ENCODE measurements around the gene HAAO.

Gene HAAO

DNA sequence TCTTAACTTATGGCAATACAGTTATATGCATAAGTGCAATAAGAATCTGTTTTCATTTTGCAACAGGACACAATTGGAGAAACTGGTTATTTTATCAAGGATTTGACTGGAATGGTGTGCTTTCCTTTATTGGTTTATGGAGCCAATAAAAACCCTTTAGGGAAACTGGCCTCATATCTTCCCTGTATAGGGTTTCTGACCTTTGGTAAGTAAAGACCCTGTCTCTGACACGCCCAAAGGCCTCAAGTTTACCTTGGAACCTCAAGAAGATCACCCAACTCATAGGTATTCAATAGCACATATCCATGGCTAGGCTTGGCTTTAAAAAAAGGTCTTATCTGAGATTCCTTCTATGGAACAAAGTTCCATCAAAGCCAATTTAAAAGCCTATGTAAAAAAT, 11.2 kb downstream of the HAAO start:
- H3K4me1 ChIP-seq (ENCODE audit: control insufficient read depth, insufficient read depth, low read length, poor library complexity, severe bottlenecking), result no peaks in the 10 kb centered on the region
- peaks cover 12% of the 10 kb centered on the region for H3K36me3 ChIP-seq (ENCODE audit: control insufficient read depth, insufficient read depth, low read length)
- peaks cover 19% of the 10 kb centered on the region for H3K9me3 ChIP-seq (ENCODE audit: control insufficient read depth, low read length)
- 57 to 67% methylated on average over 1 of the region's 1 CpG for WGBS, 2 experiments (ENCODE audit: insufficient coverage in 2 of 2)
- H3K4me3 ChIP-seq (ENCODE audit: extremely low read depth, insufficient read depth, low read length, poor library complexity, severe bottlenecking), result no peak overlapping the region
- no peak overlapping the region for H3K27ac ChIP-seq (ENCODE audit: low read depth, low read length, severe bottlenecking)

GRCh38 chr2:42777883-42778805, 14.2 kb downstream of the HAAO start:
- Histone ChIP-seq H3K9me3 (ENCODE audit: control insufficient read depth, low read length) (peaks cover 23% of the 10 kb centered on the region), H3K4me1 (ENCODE audit: control insufficient read depth, insufficient read depth, low read length, poor library complexity, severe bottlenecking) (no peaks in the 10 kb centered on the region), H3K27ac (ENCODE audit: low read depth, low read length, severe bottlenecking) (no peak overlapping the region), H3K36me3 (ENCODE audit: control insufficient read depth, insufficient read depth, low read length) (peaks cover 11% of the 10 kb centered on the region), H3K4me3 (ENCODE audit: extremely low read depth, insufficient read depth, low read length, poor library complexity, severe bottlenecking) (no peak overlapping the region)
- 82 to 94% methylated on average over 2 of the region's 3 CpGs for WGBS, 2 experiments (ENCODE audit: insufficient coverage in 2 of 2)

DNA sequence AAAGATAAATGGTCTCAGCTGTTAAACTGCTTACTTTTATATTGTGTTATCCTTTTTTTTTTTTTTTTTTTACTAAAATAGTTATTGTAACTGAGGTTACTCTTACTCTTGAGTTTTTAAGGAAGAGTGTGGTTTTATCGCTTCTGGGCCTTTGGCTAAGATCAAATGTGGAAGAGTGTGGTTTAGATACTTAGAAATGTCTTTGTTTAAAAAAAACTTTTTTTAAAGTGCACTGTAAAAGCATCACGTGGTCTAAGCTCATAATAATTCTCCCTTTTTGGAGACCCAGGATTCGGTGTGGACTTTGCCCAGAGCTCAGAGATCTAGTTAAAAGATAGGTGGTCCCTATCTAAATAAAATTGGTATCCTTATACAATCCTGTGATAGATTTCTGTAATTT, 16.6 kb downstream of the HAAO start:
- Histone ChIP-seq H3K27ac (ENCODE audit: low read depth, low read length, severe bottlenecking) (no peak overlapping the region), H3K4me3 (ENCODE audit: extremely low read depth, insufficient read depth, low read length, poor library complexity, severe bottlenecking) (no peak overlapping the region), H3K4me1 (ENCODE audit: control insufficient read depth, insufficient read depth, low read length, poor library complexity, severe bottlenecking) (no peaks in the 10 kb centered on the region), H3K9me3 (ENCODE audit: control insufficient read depth, low read length) (peaks cover 23% of the 10 kb centered on the region), H3K36me3 (ENCODE audit: control insufficient read depth, insufficient read depth, low read length) (peaks cover 11% of the 10 kb centered on the region)
- 100% methylated on average over 1 of the region's 3 CpGs; no CpG with 5 or more reads in 1 of the 2 experiments for WGBS, 2 experiments (ENCODE audit: insufficient coverage in 2 of 2)

DNA sequence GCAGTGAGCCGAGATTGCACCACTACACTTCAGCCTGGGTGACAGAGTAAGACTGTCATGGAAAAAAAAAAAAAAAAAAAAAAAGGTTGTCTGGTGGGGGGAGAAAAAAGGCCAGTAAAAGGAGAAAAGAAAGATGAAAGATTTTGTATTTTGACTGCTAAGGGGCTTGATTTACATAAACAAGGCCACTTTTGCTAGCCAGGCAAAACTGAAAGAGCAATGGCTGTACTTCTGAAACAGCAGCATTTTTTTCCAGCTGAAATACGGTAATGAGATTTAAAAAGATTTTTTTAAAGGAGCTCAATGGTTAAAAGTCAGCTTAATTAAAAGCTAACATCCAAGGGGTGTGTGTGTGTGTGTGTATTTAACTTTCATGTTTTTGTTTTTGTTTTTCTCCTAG, 17.2 kb downstream of the HAAO start:
- Histone ChIP-seq H3K27ac (ENCODE audit: low read depth, low read length, severe bottlenecking) (no peak overlapping the region), H3K36me3 (ENCODE audit: control insufficient read depth, insufficient read depth, low read length) (peaks cover 11% of the 10 kb centered on the region), H3K9me3 (ENCODE audit: control insufficient read depth, low read length) (peaks cover 23% of the 10 kb centered on the region), H3K4me3 (ENCODE audit: extremely low read depth, insufficient read depth, low read length, poor library complexity, severe bottlenecking) (no peak overlapping the region), H3K4me1 (ENCODE audit: control insufficient read depth, insufficient read depth, low read length, poor library complexity, severe bottlenecking) (no peaks in the 10 kb centered on the region)
- 100% methylated on average over 1 of the region's 2 CpGs; no CpG with 5 or more reads in 1 of the 2 experiments for WGBS, 2 experiments (ENCODE audit: insufficient coverage in 2 of 2)

DNA sequence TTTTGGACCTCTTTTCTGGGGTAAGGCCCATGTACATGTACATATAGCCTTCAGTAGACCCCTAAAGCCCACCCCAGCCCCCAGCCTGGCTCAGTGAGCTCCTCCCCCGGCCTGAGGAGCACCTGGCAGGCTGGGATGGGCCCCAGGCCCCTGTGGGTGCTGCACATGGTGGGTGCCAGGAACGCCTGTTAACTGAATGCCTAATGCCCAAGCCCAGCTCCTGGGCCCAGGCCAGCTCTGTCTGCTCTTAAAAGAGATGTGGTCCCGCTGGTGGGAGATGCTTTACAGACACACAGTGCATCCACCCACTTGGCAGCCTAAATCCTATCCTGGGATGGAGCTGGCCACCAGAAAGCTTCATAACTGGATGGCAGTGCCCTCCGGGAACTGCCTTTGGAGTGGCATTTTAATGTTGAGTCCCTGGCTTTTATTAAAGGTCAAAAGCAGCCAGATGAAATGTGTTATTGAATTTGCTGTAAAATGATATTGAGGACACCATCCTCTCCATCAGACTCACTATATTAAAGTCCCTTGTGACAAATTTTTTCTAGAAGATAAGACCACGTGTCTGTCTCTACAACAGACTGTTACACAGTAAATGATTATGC, 20.7 kb downstream of the HAAO start:
- Histone ChIP-seq H3K36me3 (ENCODE audit: control insufficient read depth, insufficient read depth, low read length) (peaks cover 2% of the 10 kb centered on the region), H3K4me1 (ENCODE audit: control insufficient read depth, insufficient read depth, low read length, poor library complexity, severe bottlenecking) (no peaks in the 10 kb centered on the region), H3K4me3 (ENCODE audit: extremely low read depth, insufficient read depth, low read length, poor library complexity, severe bottlenecking) (no peak overlapping the region), H3K27ac (ENCODE audit: low read depth, low read length, severe bottlenecking) (no peak overlapping the region), H3K9me3 (ENCODE audit: control insufficient read depth, low read length) (peaks cover 4% of the 10 kb centered on the region)
- WGBS, 2 experiments (ENCODE audit: insufficient coverage in 2 of 2), result 94% methylated on average over 3 to 4 of the region's 5 CpGs

GRCh38 chr2:42770288-42771131, 21.9 kb downstream of the HAAO start:
- Histone ChIP-seq H3K36me3 (ENCODE audit: control insufficient read depth, insufficient read depth, low read length) (peaks cover 2% of the 10 kb centered on the region), H3K4me1 (ENCODE audit: control insufficient read depth, insufficient read depth, low read length, poor library complexity, severe bottlenecking) (no peaks in the 10 kb centered on the region), H3K9me3 (ENCODE audit: control insufficient read depth, low read length) (peaks cover 4% of the 10 kb centered on the region), H3K27ac (ENCODE audit: low read depth, low read length, severe bottlenecking) (no peak overlapping the region), H3K4me3 (ENCODE audit: extremely low read depth, insufficient read depth, low read length, poor library complexity, severe bottlenecking) (no peak overlapping the region)
- WGBS, 2 experiments (ENCODE audit: insufficient coverage in 2 of 2), result 77 to 86% methylated on average over 10 to 13 of the region's 19 CpGs

- H3K27ac ChIP-seq (ENCODE audit: low read depth, low read length, severe bottlenecking), result no peak overlapping the region
- 92 to 97% methylated on average over 5 to 8 of the region's 10 CpGs for WGBS, 2 experiments (ENCODE audit: insufficient coverage in 2 of 2)
Observed at GRCh38 chr2:42769583-42770287, 22.6 kb downstream of the HAAO start.

GRCh38 chr2:42768706-42769256, 23.6 kb downstream of the HAAO start:
- Histone ChIP-seq H3K4me3 (ENCODE audit: extremely low read depth, insufficient read depth, low read length, poor library complexity, severe bottlenecking) (no peak overlapping the region), H3K27ac (ENCODE audit: low read depth, low read length, severe bottlenecking) (no peak overlapping the region), H3K9me3 (ENCODE audit: control insufficient read depth, low read length) (no peaks in the 10 kb centered on the region), H3K36me3 (ENCODE audit: control insufficient read depth, insufficient read depth, low read length) (no peaks in the 10 kb centered on the region), H3K4me1 (ENCODE audit: control insufficient read depth, insufficient read depth, low read length, poor library complexity, severe bottlenecking) (peaks cover 3% of the 10 kb centered on the region)
- 88% methylated on average over 2 of the region's 3 CpGs; no CpG with 5 or more reads in 1 of the 2 experiments for WGBS, 2 experiments (ENCODE audit: insufficient coverage in 2 of 2)

More at GRCh38 chr2:42769583-42770287, 22.6 kb downstream of the HAAO start:
- peaks cover under 1% of the 10 kb centered on the region for H3K36me3 ChIP-seq (ENCODE audit: control insufficient read depth, insufficient read depth, low read length)
- no peak overlapping the region for H3K4me3 ChIP-seq (ENCODE audit: extremely low read depth, insufficient read depth, low read length, poor library complexity, severe bottlenecking)
- H3K9me3 ChIP-seq (ENCODE audit: control insufficient read depth, low read length), result peaks cover 4% of the 10 kb centered on the region
- no peaks in the 10 kb centered on the region for H3K4me1 ChIP-seq (ENCODE audit: control insufficient read depth, insufficient read depth, low read length, poor library complexity, severe bottlenecking)

DNA sequence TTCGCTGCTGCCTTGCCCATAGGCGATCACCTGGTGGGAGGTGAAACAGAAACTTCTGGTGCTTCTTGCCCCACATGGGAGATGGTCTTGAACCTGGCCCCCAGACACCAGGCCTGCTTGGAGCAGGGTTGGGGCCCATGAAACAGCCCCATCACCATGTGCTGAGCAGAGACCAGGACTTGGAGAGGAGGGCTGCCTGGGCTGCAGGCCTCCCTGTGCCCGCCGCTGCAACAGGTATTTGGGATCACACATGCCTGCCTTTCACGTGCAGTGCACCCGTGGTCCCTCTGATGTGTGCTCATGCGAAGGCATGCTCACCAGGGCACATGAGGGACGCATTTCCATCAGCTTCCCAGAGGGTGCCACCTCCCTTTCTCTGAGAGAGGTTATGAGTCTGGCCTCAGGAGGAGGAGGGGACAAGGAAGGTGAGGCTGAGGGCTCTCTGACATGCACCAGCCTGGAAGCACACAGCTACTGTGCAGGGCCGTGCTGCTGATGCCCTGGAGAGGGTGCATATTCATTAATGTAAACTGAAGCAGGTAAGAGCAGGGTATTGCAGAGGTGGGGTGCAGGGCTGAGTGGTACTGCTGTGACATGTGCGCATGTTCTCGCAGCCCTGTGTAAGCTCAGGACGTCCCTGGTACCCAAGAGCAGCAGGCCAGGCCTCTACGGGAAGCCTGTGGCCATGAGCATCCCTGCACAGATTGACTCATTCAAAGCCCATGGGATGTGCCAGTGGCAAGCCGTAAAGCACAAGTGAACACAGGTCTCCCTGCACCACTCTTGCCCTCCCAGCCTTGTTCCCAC, 24.3 kb downstream of the HAAO start:
- Histone ChIP-seq H3K4me1 (ENCODE audit: control insufficient read depth, insufficient read depth, low read length, poor library complexity, severe bottlenecking) (peaks cover 3% of the 10 kb centered on the region), H3K9me3 (ENCODE audit: control insufficient read depth, low read length) (no peaks in the 10 kb centered on the region), H3K27ac (ENCODE audit: low read depth, low read length, severe bottlenecking) (no peak overlapping the region), H3K36me3 (ENCODE audit: control insufficient read depth, insufficient read depth, low read length) (no peaks in the 10 kb centered on the region), H3K4me3 (ENCODE audit: extremely low read depth, insufficient read depth, low read length, poor library complexity, severe bottlenecking) (no peak overlapping the region)
- WGBS, 2 experiments (ENCODE audit: insufficient coverage in 2 of 2), result 91 to 93% methylated on average over 13 to 14 of the region's 14 CpGs
